Stimulated activated CD8-positive, alpha-beta memory T cell treated with anti-CD3 and anti-CD28 coated beads, Interleukin-7, amount 100 ng/mL, for 48 hours (primary cell): ENCODE results near the gene IRAK2.
"Not testable (repeated sequence)": the region's sequence is repeated elsewhere in the genome, so short reads cannot be mapped to it uniquely, and the experiment has no call there.

Source experiments
- DNase-seq, 2 donors: peaks; one replicate each; pipeline ENCODE4 v3.0.0-alpha.2; 2020; ENCODE audit warnings: low read depth in 1 of 2; ENCODE audit errors: extremely low read depth in 1 of 2

The IRAK2 gene

GRCh38 chr3:10158555-10158954 lies 6.2 kb upstream of the IRAK2 start:
- DNase-seq: not testable (repeated sequence)

DNA sequence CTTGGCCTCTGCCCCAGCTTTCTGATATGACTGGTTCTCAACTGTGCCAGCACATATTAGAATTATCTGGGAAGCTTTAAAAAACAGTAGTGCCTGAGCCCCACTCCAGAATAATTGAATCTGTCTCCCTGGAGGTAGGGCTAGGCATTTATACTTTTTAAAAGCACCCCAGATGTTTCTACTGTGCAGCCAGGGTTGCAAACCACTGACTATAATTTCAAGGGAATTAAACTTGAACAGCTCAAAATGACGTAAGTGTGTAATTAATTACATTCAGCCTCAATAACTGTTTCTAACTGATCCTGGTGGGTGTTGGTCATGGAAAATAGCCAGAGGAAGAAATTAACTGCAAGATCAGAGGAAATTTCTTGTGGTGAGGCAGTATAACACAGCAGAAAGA lies 4.4 kb upstream of the IRAK2 start:
- no peak for DNase-seq

DNA sequence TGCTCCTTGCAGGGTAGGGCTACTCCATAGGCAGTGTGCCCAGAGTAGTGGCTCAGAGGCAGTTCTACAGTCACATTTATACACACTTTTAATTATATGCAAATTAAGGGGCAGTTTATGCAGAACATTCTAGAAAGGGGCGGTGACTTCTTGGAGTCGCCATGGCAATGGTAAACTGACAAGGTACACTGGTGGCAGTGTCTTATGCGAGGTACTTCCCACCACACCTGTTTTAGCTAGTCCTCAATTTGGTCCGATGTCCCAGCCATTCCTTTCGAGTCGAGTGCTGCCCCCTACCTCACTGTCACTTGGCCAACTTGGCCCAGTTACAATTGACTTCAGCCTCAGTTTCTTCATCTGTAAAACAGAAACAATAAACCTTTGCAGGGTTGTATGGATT lies 3.8 kb upstream of the IRAK2 start:
- DNase-seq: no peak

DNA sequence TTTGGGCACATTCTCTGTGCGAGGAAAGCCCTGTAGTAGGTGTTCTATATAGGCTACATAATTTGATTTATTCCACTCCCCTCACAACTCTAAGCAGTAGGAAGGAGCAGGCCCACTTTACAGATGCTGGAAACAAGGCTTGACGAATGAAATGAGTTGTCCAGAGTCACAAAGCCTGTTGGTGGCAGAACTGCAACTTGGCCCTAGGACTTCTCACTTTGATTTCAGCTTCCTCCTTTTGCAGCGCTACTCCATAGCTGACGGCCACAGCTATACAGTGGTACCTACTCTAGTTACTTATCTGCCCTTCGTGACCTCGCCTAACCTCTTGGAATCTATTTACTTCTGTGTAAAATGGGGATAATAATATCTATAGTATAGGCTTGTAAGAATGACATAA lies 2.5 kb upstream of the IRAK2 start:
- DNase-seq: no peak

DNA sequence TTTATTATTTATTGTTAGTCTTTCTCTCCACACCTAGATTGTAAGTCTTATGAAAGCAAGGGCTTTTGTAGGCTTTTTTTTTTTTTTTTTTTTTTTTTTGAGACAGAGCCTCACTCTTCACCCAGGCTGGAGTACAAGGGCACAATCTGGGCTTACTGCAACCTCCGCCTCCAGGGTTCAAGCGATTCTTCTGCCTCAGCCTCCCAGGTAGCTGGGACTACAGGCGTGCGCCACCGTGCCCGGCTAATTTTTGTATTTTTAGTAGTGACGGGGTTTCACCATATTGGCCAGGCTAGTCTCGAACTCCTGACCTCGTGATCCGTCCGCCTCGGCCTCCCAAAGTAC lies 546 bp upstream of the IRAK2 start:
- not testable (repeated sequence) for DNase-seq

- DNase-seq: no peak
These were observed 1.5 kb downstream of the IRAK2 start for GRCh38 chr3:10166213-10166604.

DNA sequence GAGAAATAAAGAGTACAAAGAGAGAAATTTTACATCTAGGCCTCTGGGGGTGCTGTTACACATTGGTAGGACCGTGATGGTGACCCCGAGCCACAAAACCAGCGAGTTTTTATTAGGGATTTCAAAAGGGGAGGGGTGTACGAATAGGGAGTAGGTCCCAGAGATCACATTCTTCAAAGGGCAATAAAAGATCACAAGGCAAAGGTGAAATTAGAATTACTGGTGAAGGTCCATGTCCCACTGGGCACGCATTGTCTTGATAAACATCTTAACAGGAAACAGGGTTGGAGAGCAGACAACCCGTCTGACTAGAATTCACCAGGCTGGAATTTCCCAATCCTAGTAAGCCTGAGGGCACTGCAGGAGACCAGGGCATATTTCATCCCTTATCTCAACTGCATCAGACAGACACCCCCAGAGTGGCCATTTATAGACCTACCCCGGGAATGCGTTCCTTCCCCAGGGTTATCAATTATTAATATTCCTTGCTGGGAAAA lies 4.3 kb downstream of the IRAK2 start:
- DNase-seq: no peak

- no peak for DNase-seq
These were observed 6.3 kb downstream of the IRAK2 start for GRCh38 chr3:10170915-10171478.

DNA sequence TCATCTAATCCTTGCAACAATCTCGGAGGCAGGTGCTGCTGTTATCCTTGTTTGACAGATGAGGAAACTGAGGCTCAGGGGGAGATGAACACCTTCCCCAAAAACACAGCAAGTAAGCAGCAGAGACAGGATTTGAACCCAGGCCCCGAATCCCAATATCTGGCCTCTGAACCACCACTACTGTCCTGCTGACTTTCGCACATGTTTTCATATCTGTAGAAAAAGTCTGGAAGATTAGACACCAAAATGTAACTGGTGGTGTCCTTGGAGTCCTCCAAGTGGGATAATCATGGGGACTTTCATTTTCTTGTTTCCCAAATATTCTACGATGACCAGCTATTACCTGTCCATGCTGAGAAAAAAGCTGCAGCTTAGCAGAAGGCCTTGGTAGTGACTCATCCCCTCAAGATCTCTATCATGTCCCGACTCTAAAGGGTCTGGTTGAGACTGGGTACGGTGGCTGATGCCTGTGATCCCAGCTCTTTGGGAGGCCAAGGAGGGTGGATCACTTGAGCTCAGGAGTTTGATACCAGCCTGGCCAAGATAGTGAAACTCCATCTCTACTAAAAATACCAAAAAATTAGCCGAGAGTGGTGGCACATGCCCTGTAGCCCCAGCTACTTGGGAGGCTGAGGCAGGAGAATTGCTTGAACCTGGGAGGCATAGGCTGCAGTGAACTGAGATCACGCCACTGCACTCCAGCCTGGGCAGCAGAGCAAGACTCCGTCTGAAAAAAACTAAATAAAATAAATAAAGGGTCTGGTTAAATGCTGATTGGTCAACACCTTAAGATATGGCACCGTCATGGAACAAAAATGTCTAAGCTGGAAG lies 8.6 kb downstream of the IRAK2 start:
- DNase-seq: no peak

GRCh38 chr3:10173926-10174435 lies 9.3 kb downstream of the IRAK2 start:
- no peak for DNase-seq

DNA sequence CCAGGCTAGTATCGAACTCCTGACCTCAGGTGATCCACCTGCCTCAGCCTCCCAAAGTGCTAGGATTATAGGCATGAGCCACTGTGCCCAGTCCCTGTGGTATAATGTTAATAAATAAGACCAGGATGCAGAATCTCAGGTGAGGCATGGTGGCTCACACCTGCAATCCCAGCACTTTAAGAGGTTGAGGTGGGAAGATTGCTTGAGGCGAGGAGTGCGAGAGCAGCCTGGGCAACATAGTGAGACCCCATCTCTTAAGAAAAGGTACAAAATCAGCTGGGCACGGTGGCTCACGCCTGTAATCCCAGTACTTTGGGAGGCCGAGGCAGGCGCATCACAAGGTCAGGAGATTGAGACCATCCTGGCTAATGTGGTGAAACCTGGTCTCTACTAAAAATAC lies 10.6 kb downstream of the IRAK2 start:
- not testable (repeated sequence) for DNase-seq

- not testable (repeated sequence) for DNase-seq
These were observed 11.4 kb downstream of the IRAK2 start for GRCh38 chr3:10176150-10176549.

DNA sequence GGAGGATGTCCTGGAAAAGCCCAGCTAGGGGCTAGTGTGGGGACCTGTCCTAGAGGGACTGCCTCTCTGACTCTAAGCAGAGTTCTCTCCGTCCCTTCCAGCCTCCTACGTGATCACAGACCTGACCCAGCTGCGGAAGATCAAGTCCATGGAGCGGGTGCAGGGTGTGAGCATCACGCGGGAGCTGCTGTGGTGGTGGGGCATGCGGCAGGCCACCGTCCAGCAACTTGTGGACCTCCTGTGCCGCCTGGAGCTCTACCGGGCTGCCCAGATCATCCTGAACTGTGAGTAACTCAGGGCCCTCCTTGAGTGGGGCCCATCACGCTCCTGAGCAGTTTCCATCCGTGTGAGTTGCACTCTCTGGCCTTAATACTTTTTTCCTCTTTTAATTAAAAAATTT lies 13.0 kb downstream of the IRAK2 start:
- DNase-seq: no peak

GRCh38 chr3:10178892-10179291 lies 14.2 kb downstream of the IRAK2 start:
- no peak for DNase-seq

DNA sequence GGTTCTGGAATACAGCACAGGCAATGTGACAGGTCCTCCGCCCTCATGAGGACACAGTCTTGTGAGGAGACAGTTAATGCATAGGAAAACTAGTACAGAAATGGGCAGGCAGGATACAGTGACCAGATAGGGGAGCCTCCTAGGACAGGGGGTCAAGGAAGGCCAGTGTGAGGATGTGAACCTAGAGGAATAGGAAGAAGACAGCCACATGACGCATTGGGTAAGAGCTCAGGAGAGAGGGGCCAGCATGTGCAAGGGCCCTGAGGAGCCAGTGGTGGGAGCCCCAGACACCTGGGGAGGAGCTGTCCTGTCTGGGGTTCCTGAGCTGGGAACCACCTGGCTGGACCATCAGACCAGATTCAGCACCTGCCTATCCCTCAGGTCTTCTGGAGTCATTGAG lies 15.6 kb downstream of the IRAK2 start:
- no peak for DNase-seq

- no peak for DNase-seq
These were observed 16.1 kb downstream of the IRAK2 start for GRCh38 chr3:10180738-10181295.

- no peak for DNase-seq
These were observed 18.2 kb downstream of the IRAK2 start for GRCh38 chr3:10182950-10183349.

- no peak for DNase-seq
These were observed 19.5 kb downstream of the IRAK2 start for GRCh38 chr3:10184250-10184649.

- DNase-seq: no peak
These were observed 21.4 kb downstream of the IRAK2 start for GRCh38 chr3:10185804-10186762.

DNA sequence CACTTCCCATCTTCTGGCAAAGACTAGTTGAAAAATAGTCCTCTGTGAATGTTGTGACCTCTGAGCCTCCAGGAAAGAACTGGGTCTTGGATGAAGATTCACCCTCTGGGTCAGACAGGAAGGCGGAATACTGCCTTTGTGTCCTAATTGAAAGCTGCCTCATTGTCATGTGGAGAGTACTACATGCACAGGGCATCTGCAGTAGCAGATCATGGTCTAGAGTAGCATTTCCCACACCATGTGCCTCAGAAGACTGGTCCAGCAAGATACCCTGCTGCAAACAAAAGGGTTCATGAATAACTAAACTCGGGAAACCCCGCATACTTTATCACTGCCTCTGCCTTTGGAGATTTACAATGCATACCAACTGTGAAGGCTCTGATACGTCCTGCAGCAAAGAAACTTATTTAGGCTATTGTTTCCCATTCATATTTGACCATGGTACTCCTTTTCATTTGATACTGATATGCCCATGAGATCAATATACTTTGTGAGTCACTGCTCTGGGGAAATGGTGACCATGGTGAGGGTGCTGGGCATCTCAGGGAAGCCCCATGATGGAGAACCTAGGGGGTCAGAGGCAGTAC lies 22.7 kb downstream of the IRAK2 start:
- DNase-seq: no peak

DNA sequence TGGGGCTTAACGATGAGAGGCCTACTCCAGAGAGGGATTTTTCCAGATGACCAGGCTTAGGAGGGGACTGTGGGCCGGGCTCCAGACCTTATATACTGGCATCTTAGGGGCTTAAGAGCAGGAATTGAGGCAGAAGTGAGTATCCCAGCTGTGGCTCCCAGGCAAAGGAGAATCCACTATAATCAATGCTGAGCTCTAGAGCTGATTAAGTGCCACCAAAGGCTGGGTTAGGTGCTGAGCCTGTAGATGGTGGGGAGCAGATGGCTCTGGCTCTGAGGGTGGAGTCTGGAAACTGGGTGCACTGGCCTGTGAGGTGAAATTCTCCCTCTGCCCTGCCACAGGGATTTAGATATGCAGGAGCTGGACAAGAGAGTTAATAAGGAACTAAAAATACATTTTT lies 23.2 kb downstream of the IRAK2 start:
- no peak for DNase-seq
